ENCODE data around the gene APOBEC3F. TPM values are rescaled to one million over a fixed set of nuclear protein-coding genes. Genes with fewer than 3 reads are reported as not detected.

APOBEC3F gene
- total RNA-seq, 2 experiments from 2014 or later: 3.7 to 20.7 TPM

GRCh38 chr22:39097098-39098020, 56.7 kb downstream of the APOBEC3F start, which contains the start of gene APOBEC3H:
Gene APOBEC3H (plus strand): TSS chr22:39097244. CDS start chr22:39100279, 3,035 bp downstream.
- H3K36me3 ChIP-seq (ENCODE audit: insufficient read depth, low read length): no peaks in the 10 kb centered on the region
- ChIA-PET POLR2A (interaction anchor here (0.7 kb wide), 1 partner anchor 92 kb away, joined by 3 read pairs; no protein-coding TSS in a partner anchor), CTCF (ENCODE audit: unreplicated experiment) (no interaction called here)
- no peaks in the 10 kb centered on the region for H3K79me2 ChIP-seq (ENCODE audit: insufficient read depth, low read depth, low read length)
- H2AFZ ChIP-seq (ENCODE audit: low read length): peak within 1 kb of the TSS; percentile 73
- peak within 1 kb of the TSS; percentile 21 for H3K4me2 ChIP-seq (ENCODE audit: low read length)
- intact Hi-C loops (cut with micrococcal nuclease; ENCODE audit: unreplicated experiment): no loop called here
- H3K4me1 ChIP-seq (ENCODE audit: insufficient read depth, low read length, poor library complexity, severe bottlenecking): peaks cover 46% of the 10 kb centered on the region
- no peaks in the 10 kb centered on the region for H3K9me2 ChIP-seq (ENCODE audit: insufficient read depth, low read length)
- H3K4me3 ChIP-seq (ENCODE audit: low read depth, low read length, poor library complexity, severe bottlenecking): no peak within 1 kb of the TSS
- no peaks in the 10 kb centered on the region for H4K20me1 ChIP-seq (ENCODE audit: insufficient read depth, low read length)
- DNase-seq (ENCODE audit: low spot score): no peak
- BruUV-seq (replicated peaks): no TSS peak
- no peak within 1 kb of the TSS for H3K27ac ChIP-seq (ENCODE audit: low read depth, low read length, poor library complexity, severe bottlenecking)
- TF ChIP-seq EZH2phosphoT487 (IDR thresholded peaks at IDR 0.05; ENCODE audit: borderline replicate concordance, low read depth, low read length): no peak
- H3K9me3 ChIP-seq (ENCODE audit: low read length): no peaks in the 10 kb centered on the region

DNA sequence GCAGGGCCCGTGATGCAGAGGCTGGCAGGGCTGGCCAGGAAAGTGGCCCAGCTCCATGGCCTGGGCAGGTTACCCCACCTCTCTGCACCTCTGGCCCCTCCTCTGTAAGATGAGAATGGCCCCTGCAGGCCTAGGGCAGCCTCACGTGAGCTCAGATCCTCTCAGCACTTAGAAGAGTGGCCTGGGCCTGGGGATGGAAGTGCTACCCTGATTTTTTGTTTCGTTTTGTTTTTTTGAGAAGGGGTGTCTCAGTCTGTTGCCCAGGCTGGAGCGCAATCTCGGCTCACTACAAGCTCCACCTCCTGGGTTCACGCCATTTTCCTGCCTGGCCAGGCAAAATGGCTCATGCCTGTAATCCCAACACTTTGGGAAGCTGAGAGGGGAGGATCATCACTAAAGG, 57.4 kb downstream of the APOBEC3F start:
- Histone ChIP-seq H3K27ac (ENCODE audit: low read depth, low read length, poor library complexity, severe bottlenecking) (no peak overlapping the region), H3K4me1 (ENCODE audit: insufficient read depth, low read length, poor library complexity, severe bottlenecking) (peaks cover 39% of the 10 kb centered on the region), H3K9me2 (ENCODE audit: insufficient read depth, low read length) (no peaks in the 10 kb centered on the region), H3K79me2 (ENCODE audit: insufficient read depth, low read depth, low read length) (no peaks in the 10 kb centered on the region), H3K4me2 (ENCODE audit: low read length) (peak overlapping the region; percentile 21; the same call in 1 of the 2 replicates), H3K36me3 (ENCODE audit: insufficient read depth, low read length) (no peaks in the 10 kb centered on the region), H2AFZ (ENCODE audit: low read length) (peak overlapping the region; percentile 73; the same call in 1 of the 2 replicates), H4K20me1 (ENCODE audit: insufficient read depth, low read length) (no peaks in the 10 kb centered on the region), H3K4me3 (ENCODE audit: low read depth, low read length, poor library complexity, severe bottlenecking) (no peak overlapping the region), H3K9me3 (ENCODE audit: low read length) (no peaks in the 10 kb centered on the region)
- DNase-seq (ENCODE audit: low spot score): peak; percentile 30
- intact Hi-C loops (cut with micrococcal nuclease; ENCODE audit: unreplicated experiment): no loop called here
- TF ChIP-seq, protein P1, sequence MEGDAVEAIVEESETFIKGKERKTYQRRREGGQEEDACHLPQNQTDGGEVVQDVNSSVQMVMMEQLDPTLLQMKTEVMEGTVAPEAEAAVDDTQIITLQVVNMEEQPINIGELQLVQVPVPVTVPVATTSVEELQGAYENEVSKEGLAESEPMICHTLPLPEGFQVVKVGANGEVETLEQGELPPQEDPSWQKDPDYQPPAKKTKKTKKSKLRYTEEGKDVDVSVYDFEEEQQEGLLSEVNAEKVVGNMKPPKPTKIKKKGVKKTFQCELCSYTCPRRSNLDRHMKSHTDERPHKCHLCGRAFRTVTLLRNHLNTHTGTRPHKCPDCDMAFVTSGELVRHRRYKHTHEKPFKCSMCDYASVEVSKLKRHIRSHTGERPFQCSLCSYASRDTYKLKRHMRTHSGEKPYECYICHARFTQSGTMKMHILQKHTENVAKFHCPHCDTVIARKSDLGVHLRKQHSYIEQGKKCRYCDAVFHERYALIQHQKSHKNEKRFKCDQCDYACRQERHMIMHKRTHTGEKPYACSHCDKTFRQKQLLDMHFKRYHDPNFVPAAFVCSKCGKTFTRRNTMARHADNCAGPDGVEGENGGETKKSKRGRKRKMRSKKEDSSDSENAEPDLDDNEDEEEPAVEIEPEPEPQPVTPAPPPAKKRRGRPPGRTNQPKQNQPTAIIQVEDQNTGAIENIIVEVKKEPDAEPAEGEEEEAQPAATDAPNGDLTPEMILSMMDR (conservative IDR thresholded peaks at IDR 0.05; ENCODE audit: low read length): no peak
- TF ChIP-seq EZH2phosphoT487 (IDR thresholded peaks at IDR 0.05; ENCODE audit: borderline replicate concordance, low read depth, low read length): no peak
- ChIA-PET CTCF (ENCODE audit: unreplicated experiment) (no interaction called here), POLR2A (interaction anchor here (0.6 to 1.2 kb wide), 3 partner anchors 12 to 96 kb away, joined by 3 to 6 read pairs (median 5); no protein-coding TSS in a partner anchor)
- BruUV-seq (replicated peaks): no TSS peak

GRCh38 chr22:39098576-39098975, 57.9 kb downstream of the APOBEC3F start:
- H4K20me1 ChIP-seq (ENCODE audit: insufficient read depth, low read length): no peaks in the 10 kb centered on the region
- no peak overlapping the region for H3K4me2 ChIP-seq (ENCODE audit: low read length)
- no peak overlapping the region for H3K27ac ChIP-seq (ENCODE audit: low read depth, low read length, poor library complexity, severe bottlenecking)
- no peak for TF ChIP-seq EZH2phosphoT487 (IDR thresholded peaks at IDR 0.05; ENCODE audit: borderline replicate concordance, low read depth, low read length)
- TF ChIP-seq, protein P1 (conservative IDR thresholded peaks at IDR 0.05; ENCODE audit: low read length): no peak
- no TSS peak for BruUV-seq (replicated peaks)
- ChIA-PET POLR2A (interaction anchor here (0.6 to 1.2 kb wide), 3 partner anchors 12 to 97 kb away, joined by 3 to 6 read pairs (median 5); no protein-coding TSS in a partner anchor), CTCF (ENCODE audit: unreplicated experiment) (interaction anchor here (0.6 kb wide), 1 partner anchor 84 kb away, joined by 7 read pairs; no protein-coding TSS in a partner anchor)
- DNase-seq (ENCODE audit: low spot score): no peak
- no peaks in the 10 kb centered on the region for H3K36me3 ChIP-seq (ENCODE audit: insufficient read depth, low read length)
- no peaks in the 10 kb centered on the region for H3K9me3 ChIP-seq (ENCODE audit: low read length)
- H3K9me2 ChIP-seq (ENCODE audit: insufficient read depth, low read length): no peaks in the 10 kb centered on the region
- H3K4me1 ChIP-seq (ENCODE audit: insufficient read depth, low read length, poor library complexity, severe bottlenecking): peaks cover 38% of the 10 kb centered on the region
- no peaks in the 10 kb centered on the region for H3K79me2 ChIP-seq (ENCODE audit: insufficient read depth, low read depth, low read length)
- intact Hi-C loops (cut with micrococcal nuclease; ENCODE audit: unreplicated experiment): no loop called here
- H3K4me3 ChIP-seq (ENCODE audit: low read depth, low read length, poor library complexity, severe bottlenecking): no peak overlapping the region
- peak overlapping the region; percentile 73; the same call in 1 of the 2 replicates for H2AFZ ChIP-seq (ENCODE audit: low read length)
